ENCODE data around the gene DDX47. TPM values are rescaled to one million over a fixed set of nuclear protein-coding genes. Genes with fewer than 3 reads are reported as not detected.

Gene DDX47
- total RNA-seq, 1 experiment from 2014 or later: 121 TPM

- Histone ChIP-seq H3K36me3 (ENCODE audit: control insufficient read depth, insufficient read depth, low read length) (peaks cover 9% of the 10 kb centered on the region), H3K4me3 (ENCODE audit: low read depth, low read length) (no peak overlapping the region), H3K4me1 (peaks cover 64% of the 10 kb centered on the region), H3K9me3 (no peaks in the 10 kb centered on the region), H3K27me3 (replicated peaks; ENCODE audit: control insufficient read depth, insufficient read depth, low read length) (no peaks in the 10 kb centered on the region)
- CTCF ChIA-PET: interaction anchor here (0.5 kb wide), 1 partner anchor 68 kb away, joined by 4 read pairs; no protein-coding TSS in a partner anchor
- TSS peak; percentile 13 for BruUV-seq (replicated peaks)
- H3K27me3 Mint-ChIP-seq (ENCODE audit: insufficient read depth, unreplicated experiment): no peaks in the 10 kb centered on the region
- POLR2A ChIA-PET: no interaction called here
- H3K9me3 Mint-ChIP-seq (ENCODE audit: unreplicated experiment): no peaks in the 10 kb centered on the region
- peaks cover 87% of the 10 kb centered on the region for H3K36me3 Mint-ChIP-seq (ENCODE audit: insufficient read depth, unreplicated experiment)
- DNase-seq: no peak
- intact Hi-C loops (cut with micrococcal nuclease; ENCODE audit: unreplicated experiment): loop anchor here (1.0 kb wide), 1 partner anchor 48 kb away; no protein-coding TSS in a partner anchor
- H3K27ac Mint-ChIP-seq (ENCODE audit: unreplicated experiment): peak overlapping the region; percentile 47
- no peak for TF ChIP-seq CTCF (IDR thresholded peaks at IDR 0.05; ENCODE audit: insufficient read depth in 1 of 2, low read depth in 1 of 2, low read length in 1 of 2, severe bottlenecking in 1 of 2, unreplicated experiment in 1 of 2)
- no peak overlapping the region for H3K4me3 Mint-ChIP-seq (ENCODE audit: unreplicated experiment)
- H3K4me1 Mint-ChIP-seq (ENCODE audit: low read depth, unreplicated experiment): peaks cover 39% of the 10 kb centered on the region
Measured at GRCh38 chr12:12823811-12824210, 10.7 kb downstream of the DDX47 start.

DNA sequence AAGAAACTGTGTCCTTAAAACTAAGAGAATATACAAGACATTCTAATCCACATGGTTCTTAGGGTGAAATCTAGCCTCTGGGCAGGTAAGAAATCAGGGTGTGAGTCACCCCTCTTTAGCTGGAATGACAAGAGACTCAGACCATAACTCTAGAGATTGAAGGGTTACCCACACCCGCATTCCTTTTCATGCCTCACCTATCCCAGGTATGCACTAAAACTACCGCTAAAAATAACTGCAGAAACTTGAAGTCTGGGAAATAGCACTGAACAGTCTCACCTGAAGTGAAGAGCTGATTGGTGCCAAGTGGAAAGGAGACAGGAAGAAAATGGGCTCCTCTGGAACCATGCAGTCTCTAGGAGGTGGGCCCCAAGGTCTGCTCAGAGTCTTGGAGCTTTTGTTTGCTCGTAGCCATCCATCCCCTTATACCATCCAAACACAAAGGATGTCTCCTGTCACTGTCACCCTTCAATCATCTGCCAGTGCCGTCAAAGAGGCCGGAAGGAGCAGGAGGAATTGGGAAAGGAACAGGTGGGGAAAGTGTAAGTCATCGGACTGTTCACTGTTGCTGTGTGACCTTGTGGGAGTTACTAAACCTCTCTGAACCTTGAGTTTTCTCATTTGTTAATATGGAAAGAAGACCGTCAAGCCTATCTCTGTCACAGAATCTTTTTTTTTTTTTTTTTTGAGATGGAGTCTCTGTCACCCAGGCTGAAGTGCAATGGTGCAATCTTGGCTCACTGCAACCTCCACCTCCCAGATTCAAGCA lies 22.4 kb downstream of the DDX47 start:
- Histone ChIP-seq H3K27me3 (replicated peaks; ENCODE audit: control insufficient read depth, insufficient read depth, low read length) (no peaks in the 10 kb centered on the region), H3K4me1 (peaks cover 45% of the 10 kb centered on the region), H3K9me3 (no peaks in the 10 kb centered on the region), H3K4me3 (ENCODE audit: low read depth, low read length) (no peak overlapping the region), H3K36me3 (ENCODE audit: control insufficient read depth, insufficient read depth, low read length) (peaks cover 8% of the 10 kb centered on the region)
- Mint-ChIP-seq H3K4me3 (ENCODE audit: unreplicated experiment) (peak overlapping the region; percentile 38), H3K36me3 (ENCODE audit: insufficient read depth, unreplicated experiment) (peaks cover 47% of the 10 kb centered on the region), H3K4me1 (ENCODE audit: low read depth, unreplicated experiment) (peaks cover 57% of the 10 kb centered on the region), H3K27ac (ENCODE audit: unreplicated experiment) (peak overlapping the region; percentile 87), H3K27me3 (ENCODE audit: insufficient read depth, unreplicated experiment) (no peaks in the 10 kb centered on the region), H3K9me3 (ENCODE audit: unreplicated experiment) (peaks cover 10% of the 10 kb centered on the region)
- ChIA-PET POLR2A (interaction anchor here (0.5 to 3.2 kb wide), 5 partner anchors 25 to 60 kb away, joined by 3 to 26 read pairs (median 5); partner anchors contain the start of gene GPRC5A), CTCF (interaction anchor here (1.0 to 1.2 kb wide), 3 partner anchors 36 to 81 kb away, joined by 3 to 9 read pairs (median 3); partner anchors contain the start of gene GPRC5A)
- TF ChIP-seq CTCF (IDR thresholded peaks at IDR 0.05; ENCODE audit: insufficient read depth in 1 of 2, low read depth in 1 of 2, low read length in 1 of 2, severe bottlenecking in 1 of 2, unreplicated experiment in 1 of 2): no peak
- intact Hi-C loops (cut with micrococcal nuclease; ENCODE audit: unreplicated experiment): loop anchor here (1.0 kb wide), 1 partner anchor 47 kb away; no protein-coding TSS in a partner anchor
- BruUV-seq (replicated peaks): TSS peak; percentile 60
- peak; percentile 73 to 87 for DNase-seq

DNA sequence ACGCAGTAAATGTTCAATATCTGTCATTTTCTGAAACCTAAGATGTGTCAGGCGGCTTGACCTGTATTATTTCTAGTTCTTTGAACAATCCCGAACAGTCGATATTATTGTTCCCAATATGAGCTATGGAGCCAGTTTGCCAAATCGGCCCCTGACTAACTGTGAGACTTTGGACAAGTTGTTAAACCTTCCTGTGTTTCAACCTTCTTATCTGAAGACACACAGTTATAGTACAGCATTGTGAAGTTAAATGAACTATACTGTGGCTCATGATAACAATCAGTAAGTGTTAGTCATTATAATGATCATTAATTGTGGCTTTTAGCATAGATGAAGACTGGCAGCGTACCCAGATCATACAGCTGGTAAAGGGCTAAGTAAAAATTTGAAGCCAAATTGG lies 23.4 kb downstream of the DDX47 start:
- peaks cover 6% of the 10 kb centered on the region for H3K9me3 Mint-ChIP-seq (ENCODE audit: unreplicated experiment)
- Histone ChIP-seq H3K27me3 (replicated peaks; ENCODE audit: control insufficient read depth, insufficient read depth, low read length) (no peaks in the 10 kb centered on the region), H3K4me1 (peaks cover 45% of the 10 kb centered on the region), H3K36me3 (ENCODE audit: control insufficient read depth, insufficient read depth, low read length) (peaks cover 6% of the 10 kb centered on the region), H3K9me3 (no peaks in the 10 kb centered on the region), H3K4me3 (ENCODE audit: low read depth, low read length) (no peak overlapping the region)
- H3K36me3 Mint-ChIP-seq (ENCODE audit: insufficient read depth, unreplicated experiment): peaks cover 37% of the 10 kb centered on the region
- DNase-seq: no peak
- peaks cover 55% of the 10 kb centered on the region for H3K4me1 Mint-ChIP-seq (ENCODE audit: low read depth, unreplicated experiment)
- no peak for TF ChIP-seq CTCF (IDR thresholded peaks at IDR 0.05; ENCODE audit: insufficient read depth in 1 of 2, low read depth in 1 of 2, low read length in 1 of 2, severe bottlenecking in 1 of 2, unreplicated experiment in 1 of 2)
- ChIA-PET CTCF (interaction anchor here (0.6 to 2.7 kb wide), 20 partner anchors 17 to 487 kb away, joined by 3 to 59 read pairs (median 4); partner anchors contain the start of genes GPRC5A and MANSC1), POLR2A (interaction anchor here (0.8 to 3.2 kb wide), 3 partner anchors 36 to 54 kb away, joined by 6 to 26 read pairs (median 15); partner anchors contain the start of gene GPRC5A)
- intact Hi-C loops (cut with micrococcal nuclease; ENCODE audit: unreplicated experiment): no loop called here
- no TSS peak for BruUV-seq (replicated peaks)
- no peaks in the 10 kb centered on the region for H3K27me3 Mint-ChIP-seq (ENCODE audit: insufficient read depth, unreplicated experiment)
- peak overlapping the region; percentile 87 for H3K27ac Mint-ChIP-seq (ENCODE audit: unreplicated experiment)
- no peak overlapping the region for H3K4me3 Mint-ChIP-seq (ENCODE audit: unreplicated experiment)

Measured in Caco-2 (cell line).